GM12892 (cell line): ENCODE results near the gene APOL2.

Experiments used
- POLR2A ChIP-seq: IDR thresholded peaks from 2 replicates; pipeline ENCODE4 v1.6.1; 2011; ENCODE audit warnings: low read depth, low read length, control low read depth
- POLR2AphosphoS5 ChIP-seq: IDR thresholded peaks from 2 replicates; pipeline ENCODE4 v1.6.1; 2011; ENCODE audit warnings: low read depth, low read length, control low read depth
- TAF1 ChIP-seq: IDR thresholded peaks from 2 replicates; pipeline ENCODE4 v1.6.1; 2011; ENCODE audit warnings: low read depth, mild to moderate bottlenecking, control low read depth, low read length, borderline replicate concordance

DNA sequence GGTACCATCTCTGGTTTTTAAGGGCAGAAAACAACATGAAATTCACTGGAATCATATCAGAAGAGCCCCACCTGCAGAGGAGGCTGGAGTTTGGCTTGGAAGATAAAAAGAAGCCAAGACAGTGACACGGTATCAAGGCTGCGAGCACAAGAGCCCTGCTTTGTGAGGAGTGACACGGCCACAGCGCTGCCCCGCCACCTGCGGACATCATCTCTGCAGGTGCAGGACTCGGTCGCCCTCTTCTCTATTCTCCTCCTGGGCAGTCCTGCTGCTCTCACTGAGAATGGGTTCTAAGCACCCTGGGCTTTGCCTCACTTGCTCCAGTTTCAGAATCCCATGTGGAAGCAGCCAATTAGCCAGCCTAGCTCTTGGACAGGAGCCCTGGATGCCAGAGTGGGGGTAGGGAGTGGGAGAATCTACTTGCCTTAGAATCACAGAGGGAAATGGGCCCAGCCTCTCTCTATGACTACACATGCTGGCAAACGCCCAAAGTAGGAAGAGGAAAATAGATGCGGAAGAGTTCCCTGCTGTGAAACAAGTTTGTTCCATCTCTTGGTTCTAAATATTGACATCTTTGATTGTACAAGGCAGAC, 54.8 kb downstream of the APOL2 start:
- no peak for TF ChIP-seq POLR2A
- TF ChIP-seq TAF1, result no peak
- no peak for TF ChIP-seq POLR2AphosphoS5
